ENCODE measurements around the gene APOM. TPM values are rescaled to one million over a fixed set of nuclear protein-coding genes. Genes with fewer than 3 reads are reported as not detected.
A peak's percentile ranks its signal among the peaks of the same experiment; 100 is the strongest.

Gene APOM
- total RNA-seq, 2 donors from 2014 or later, result 2.0 to 3.1 TPM

GRCh38 chr6:31629014-31629413, 26.7 kb upstream of the APOM start:
- ATAC-seq (no peak), DNase-seq (no peak)
- intact Hi-C loops (cut with DNase I, micrococcal nuclease), result no loop called here

DNA sequence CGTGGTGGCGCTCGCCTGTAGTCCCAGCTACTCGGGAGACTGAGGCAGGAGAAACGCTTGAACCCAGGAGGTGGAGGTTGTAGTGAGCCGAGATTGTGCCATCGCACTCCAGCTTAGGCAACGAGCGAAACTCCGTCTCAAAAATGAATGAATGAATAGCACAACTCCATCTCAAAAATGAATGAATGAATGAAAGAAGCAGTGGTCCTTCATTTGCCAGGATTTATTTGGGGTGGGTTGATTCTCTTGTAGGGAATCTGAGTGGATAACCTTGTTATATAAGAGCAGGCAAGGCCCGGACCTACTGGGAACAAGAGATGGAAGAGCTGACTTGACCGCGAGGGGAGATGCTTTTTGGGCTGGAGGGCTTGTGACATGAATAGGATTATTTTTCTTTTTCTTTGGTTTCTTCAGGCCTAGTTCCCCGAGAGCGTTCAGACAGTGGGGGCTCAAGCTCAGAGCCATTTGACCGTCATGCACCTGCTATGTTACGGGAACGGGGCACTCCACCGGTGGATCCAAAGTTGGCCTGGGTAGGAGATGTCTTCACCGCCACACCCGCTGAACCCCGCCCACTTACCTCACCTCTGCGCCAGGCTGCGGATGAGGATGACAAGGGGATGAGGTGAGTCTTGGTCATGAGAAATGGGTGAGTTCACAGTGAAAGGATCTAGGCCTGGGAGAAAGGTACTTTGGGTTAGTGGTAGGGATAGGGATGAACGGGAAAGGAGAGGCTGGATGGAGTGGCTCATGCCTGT, 25.3 kb upstream of the APOM start:
- DNase-seq, result no peak
- ATAC-seq, result peak; percentile 11
- intact Hi-C loops (cut with DNase I, micrococcal nuclease), result no loop called here

DNA sequence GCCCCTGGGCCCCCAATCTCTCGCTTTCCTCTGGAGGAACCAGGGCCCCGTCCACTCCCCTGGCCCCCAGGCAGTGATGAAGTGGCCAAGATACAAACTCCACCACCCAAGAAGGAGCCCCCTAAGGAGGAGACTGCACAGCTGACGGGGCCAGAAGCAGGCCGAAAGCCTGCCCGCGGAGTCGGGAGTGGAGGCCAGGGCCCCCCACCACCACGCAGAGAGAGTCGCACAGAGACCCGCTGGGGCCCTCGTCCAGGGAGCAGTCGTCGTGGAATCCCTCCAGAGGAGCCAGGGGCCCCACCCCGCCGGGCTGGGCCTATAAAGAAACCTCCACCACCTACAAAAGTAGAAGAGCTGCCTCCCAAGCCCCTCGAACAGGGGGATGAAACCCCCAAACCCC, 24.5 kb upstream of the APOM start:
- intact Hi-C loops (cut with DNase I, micrococcal nuclease), result no loop called here
- peak; percentile 11 for ATAC-seq
- DNase-seq, result no peak

DNA sequence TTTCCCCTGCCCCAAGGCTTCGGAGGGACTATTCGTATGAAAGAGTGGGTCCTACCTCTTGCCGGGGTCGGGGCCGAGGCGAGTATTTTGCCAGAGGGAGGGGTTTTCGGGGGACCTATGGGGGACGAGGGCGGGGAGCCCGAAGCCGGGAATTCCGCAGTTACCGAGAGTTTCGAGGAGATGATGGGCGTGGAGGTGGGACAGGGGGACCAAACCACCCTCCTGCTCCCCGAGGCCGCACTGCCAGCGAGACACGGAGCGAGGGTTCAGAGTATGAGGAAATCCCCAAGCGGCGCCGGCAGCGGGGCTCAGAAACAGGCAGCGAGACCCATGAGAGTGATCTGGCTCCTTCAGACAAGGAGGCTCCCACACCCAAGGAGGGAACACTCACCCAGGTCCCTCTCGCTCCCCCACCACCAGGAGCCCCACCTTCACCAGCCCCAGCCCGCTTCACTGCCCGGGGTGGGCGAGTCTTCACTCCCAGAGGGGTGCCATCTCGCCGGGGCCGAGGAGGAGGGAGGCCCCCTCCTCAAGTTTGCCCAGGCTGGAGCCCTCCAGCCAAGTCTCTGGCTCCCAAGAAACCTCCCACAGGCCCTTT, 23.9 kb upstream of the APOM start:
- intact Hi-C loops (cut with DNase I, micrococcal nuclease), result no loop called here
- ATAC-seq, result peak; percentile 11
- no peak for DNase-seq

- DNase-seq, result no peak
- intact Hi-C loops (cut with DNase I, micrococcal nuclease), result no loop called here
- ATAC-seq, result peak; percentile 5
These were observed 23.3 kb upstream of the APOM start for GRCh38 chr6:31632279-31632946.

DNA sequence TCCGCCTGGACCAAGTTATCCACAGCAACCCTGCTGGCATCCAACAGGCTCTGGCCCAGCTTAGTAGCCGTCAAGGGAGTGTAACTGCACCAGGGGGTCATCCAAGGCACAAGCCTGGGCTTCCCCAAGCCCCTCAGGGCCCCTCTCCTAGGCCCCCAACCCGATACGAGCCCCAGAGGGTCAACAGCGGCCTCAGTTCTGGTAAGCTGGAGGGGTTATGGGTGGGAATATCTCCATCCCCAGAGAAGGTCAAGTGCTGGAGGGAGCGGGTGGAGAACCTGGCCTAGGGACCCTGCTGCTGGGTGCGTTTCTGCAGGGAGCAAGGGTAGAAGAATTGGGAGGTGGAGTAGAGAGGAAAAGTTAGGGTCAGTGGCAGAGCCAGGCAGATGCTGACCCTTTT, 22.2 kb upstream of the APOM start:
- intact Hi-C loops (cut with DNase I, micrococcal nuclease), result no loop called here

DNA sequence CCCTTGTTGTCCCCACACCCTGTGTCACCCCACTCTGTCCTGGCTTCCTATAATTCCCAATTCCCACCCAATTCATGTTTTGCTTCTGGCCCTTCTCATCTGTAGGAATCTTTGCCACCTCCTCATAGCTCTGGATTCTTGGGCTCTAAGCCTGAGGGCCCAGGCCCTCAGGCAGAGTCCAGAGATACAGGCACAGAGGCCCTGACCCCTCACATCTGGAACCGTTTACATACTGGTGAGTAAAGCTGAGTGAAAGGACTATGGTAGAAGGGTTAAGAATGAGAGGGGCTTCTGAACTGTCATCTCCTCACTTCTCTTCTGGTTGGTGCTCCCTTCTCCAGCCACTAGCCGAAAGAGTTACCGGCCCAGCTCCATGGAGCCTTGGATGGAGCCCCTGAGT, 21.6 kb upstream of the APOM start:
- intact Hi-C loops (cut with DNase I, micrococcal nuclease), result no loop called here
- ATAC-seq, result no peak
- no peak for DNase-seq

More for the DNA sequence above, 22.2 kb upstream of the APOM start:
- DNase-seq, result no peak
- no peak for ATAC-seq

DNA sequence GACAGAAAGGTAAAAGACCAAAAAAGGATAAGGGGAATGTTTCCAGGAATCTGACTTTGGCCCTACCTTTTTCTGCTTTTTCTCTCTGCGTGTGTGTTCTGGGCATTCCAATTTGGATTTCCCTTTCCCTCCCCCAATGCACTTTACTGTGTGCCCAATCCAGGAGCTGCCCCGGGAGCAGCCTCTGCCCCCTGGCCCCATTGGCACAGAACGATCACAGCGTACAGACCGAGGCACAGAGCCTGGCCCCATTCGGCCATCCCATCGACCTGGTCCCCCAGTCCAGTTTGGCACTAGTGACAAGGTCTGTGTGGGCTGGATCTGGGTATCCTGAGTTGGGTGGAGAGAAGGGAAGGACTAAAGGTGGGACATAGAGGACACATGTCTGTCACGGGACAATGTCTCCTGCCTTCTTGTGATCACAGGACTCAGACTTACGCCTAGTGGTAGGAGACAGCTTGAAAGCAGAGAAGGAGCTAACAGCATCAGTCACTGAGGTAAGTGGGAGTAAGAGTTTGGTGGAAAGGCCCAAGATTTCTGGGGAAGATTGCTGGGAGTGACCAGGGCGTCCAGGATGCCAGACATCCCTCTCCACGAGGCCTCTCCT, 20.6 kb upstream of the APOM start:
- no peak for DNase-seq
- intact Hi-C loops (cut with DNase I, micrococcal nuclease), result no loop called here
- no peak for ATAC-seq

GRCh38 chr6:31636698-31637596, 18.7 kb upstream of the APOM start:
- intact Hi-C loops (cut with DNase I, micrococcal nuclease), result no loop called here
- ATAC-seq (no peak), DNase-seq (no peak)

GRCh38 chr6:31639043-31639442, 16.7 kb upstream of the APOM start:
- DNase-seq (no peak), ATAC-seq (no peak)
- intact Hi-C loops (cut with DNase I, micrococcal nuclease), result no loop called here

DNA sequence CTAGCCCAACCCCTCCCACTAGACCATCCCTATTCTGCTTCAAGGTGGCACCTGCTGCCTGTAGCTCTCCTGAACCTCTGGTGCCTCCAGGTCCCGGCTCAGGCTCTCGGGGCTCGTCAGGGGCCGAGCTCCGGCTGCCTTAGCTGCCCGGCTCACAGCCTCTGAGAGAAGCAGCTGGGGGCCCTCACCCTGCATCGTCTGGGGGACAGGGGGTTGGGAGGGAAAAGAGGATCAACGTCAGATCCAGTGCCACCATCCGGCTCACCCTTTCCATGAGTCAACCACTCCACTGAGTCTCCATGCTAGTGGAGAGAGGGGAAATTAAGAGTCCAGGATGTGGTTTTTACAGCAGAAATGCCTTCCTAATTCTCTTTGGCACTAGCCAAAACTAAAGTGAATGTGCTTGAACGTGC, 16.2 kb upstream of the APOM start:
- no peak for DNase-seq
- no peak for ATAC-seq
- intact Hi-C loops (cut with DNase I, micrococcal nuclease), result no loop called here

DNA sequence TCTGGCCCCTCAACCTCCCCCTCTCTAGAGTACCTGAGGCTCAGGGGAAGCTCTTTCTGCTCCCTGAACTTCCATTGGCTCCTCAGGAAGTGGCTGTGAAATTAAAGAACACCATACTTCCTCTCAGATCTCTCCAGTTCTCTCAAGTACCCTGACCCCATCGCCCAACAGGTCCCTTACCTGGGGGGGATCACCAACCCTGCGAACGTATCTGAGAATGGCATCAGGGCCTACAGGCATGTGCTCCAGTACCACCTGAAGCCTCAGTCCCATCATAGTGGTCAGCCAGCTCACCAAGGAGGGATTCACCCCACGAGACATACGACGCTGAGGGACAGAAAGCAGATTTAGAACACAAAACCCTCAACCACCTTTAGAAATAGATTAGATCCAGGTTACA, 15.1 kb upstream of the APOM start:
- DNase-seq, result no peak
- intact Hi-C loops (cut with DNase I, micrococcal nuclease), result no loop called here
- ATAC-seq, result no peak

DNA sequence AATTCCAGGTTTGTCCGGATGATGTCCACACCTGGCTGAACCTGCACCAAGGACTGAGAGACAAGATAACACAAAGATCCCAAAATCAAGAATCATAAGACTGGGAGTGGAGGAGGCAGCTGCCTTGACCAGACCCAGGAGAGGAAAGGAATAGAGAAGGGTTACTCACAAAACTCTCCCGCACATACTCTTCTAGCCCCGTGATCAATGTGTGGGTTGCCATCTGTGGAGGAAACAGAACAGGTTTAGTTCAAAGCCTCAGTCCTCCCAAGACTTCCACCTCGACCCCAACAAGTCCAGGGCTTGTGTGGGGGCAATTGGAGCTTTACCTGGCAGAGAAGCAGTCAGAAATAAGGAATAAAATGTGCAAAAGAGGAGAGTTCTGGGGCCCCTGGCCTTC, 14.3 kb upstream of the APOM start:
- no peak for DNase-seq
- intact Hi-C loops (cut with DNase I, micrococcal nuclease), result no loop called here
- ATAC-seq, result no peak

- ATAC-seq, result no peak
- intact Hi-C loops (cut with DNase I, micrococcal nuclease), result no loop called here
- DNase-seq, result no peak
These were observed 12.7 kb upstream of the APOM start for GRCh38 chr6:31642798-31643570.

GRCh38 chr6:31643818-31644454, 11.8 kb upstream of the APOM start:
- peak; percentile 19 for ATAC-seq
- DNase-seq, result no peak
- intact Hi-C loops (cut with DNase I, micrococcal nuclease), result no loop called here

DNA sequence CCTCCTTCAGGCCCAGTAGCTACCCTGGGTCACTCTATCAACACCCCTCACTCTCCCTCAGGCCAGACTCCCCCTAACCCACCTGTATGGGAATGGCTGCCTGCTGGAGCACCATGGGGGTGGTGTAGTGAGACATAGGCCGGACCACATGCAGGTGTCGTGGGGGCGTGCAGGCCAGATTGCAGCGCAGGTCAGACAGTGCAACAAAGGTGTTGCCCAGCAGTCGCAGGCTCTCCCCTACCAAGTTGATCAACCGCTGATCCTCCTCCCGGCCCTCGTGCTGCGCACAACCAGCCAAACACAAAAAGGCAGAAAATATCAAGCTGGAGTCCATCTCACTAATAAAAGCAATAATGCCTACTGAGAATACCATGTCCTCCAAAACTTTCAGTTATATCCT, 10.4 kb upstream of the APOM start:
- DNase-seq, result no peak
- ATAC-seq, result no peak
- intact Hi-C loops (cut with DNase I, micrococcal nuclease), result no loop called here

- peak; percentile 73 for ATAC-seq
- DNase-seq, result peak in 1 of 2 donors; percentile 85
- intact Hi-C loops (cut with DNase I, micrococcal nuclease), result no loop called here
These were observed 4.0 kb upstream of the APOM start for GRCh38 chr6:31651602-31652191.
